GM23338 (cell line): ENCODE results near the gene TRIO. TPM values are rescaled to one million over a fixed set of nuclear protein-coding genes. Genes with fewer than 3 reads are reported as not detected.

Experiments
- ATAC-seq: fragments of 200-7000 bp; cut with Tn5 transposase; 3 replicates; pipeline ENCODE4 v1.9.1; 2020
- DNase-seq: peaks from one replicate; pipeline ENCODE4 v3.0.0-alpha.2; 2015; ENCODE audit warnings: low spot score
- H2AFZ ChIP-seq: fragments of 200-600 bp; sonication (generic); 2 replicates; pipeline ENCODE4 v1.8.0; 2016; ENCODE audit warnings: antibody characterized with exemption, mild to moderate bottlenecking, moderate library complexity
- H3F3A ChIP-seq: fragments of 200-600 bp; sonication (generic); replicated peaks from 2 replicates; pipeline ENCODE4 v1.8.0; 2017; ENCODE audit warnings: antibody characterized with exemption, mixed run types, low read depth
- H3K27ac ChIP-seq: fragments of 200-600 bp; sonication (generic); 2 replicates; pipeline ENCODE4 v1.6.1; 2016; ENCODE audit warnings: low read depth
- H3K27me3 ChIP-seq: fragments of 200-600 bp; sonication (generic); 2 replicates; pipeline ENCODE4 v1.8.0; 2016; ENCODE audit warnings: mild to moderate bottlenecking, mixed run types, moderate library complexity; ENCODE audit not compliant: insufficient read depth
- H3K36me3 ChIP-seq: fragments of 200-600 bp; sonication (generic); 2 replicates; pipeline ENCODE4 v1.8.0; 2016; ENCODE audit warnings: mild to moderate bottlenecking; ENCODE audit not compliant: insufficient read depth
- H3K4me1 ChIP-seq: fragments of 200-600 bp; sonication (generic); 2 replicates; pipeline ENCODE4 v1.8.0; 2016; ENCODE audit warnings: mild to moderate bottlenecking, moderate library complexity; ENCODE audit not compliant: insufficient read depth
- H3K4me2 ChIP-seq: fragments of 200-600 bp; sonication (generic); 2 replicates; pipeline ENCODE4 v1.7.1; 2017; ENCODE audit warnings: mixed run types
- H3K4me3 ChIP-seq: fragments of 200-600 bp; sonication (generic); 2 replicates; pipeline ENCODE4 v1.6.1; 2016; ENCODE audit warnings: mixed run types
- H3K79me2 ChIP-seq: fragments of 200-600 bp; sonication (generic); replicated peaks from 2 replicates; pipeline ENCODE4 v1.8.0; 2017; ENCODE audit warnings: mild to moderate bottlenecking; ENCODE audit not compliant: insufficient read depth
- H3K9me2 ChIP-seq: fragments of 200-600 bp; sonication (generic); 2 replicates; pipeline ENCODE4 v1.8.0; 2017; ENCODE audit not compliant: insufficient read depth
- H4K20me1 ChIP-seq: fragments of 200-600 bp; sonication (generic); replicated peaks from 2 replicates; pipeline ENCODE4 v1.8.0; 2017; ENCODE audit warnings: mild to moderate bottlenecking; ENCODE audit not compliant: insufficient read depth
- H3K27ac Mint-ChIP-seq: 2 replicates; pipeline ENCODE4 v1.8.0; 2020; ENCODE audit warnings: inconsistent platforms, mild to moderate bottlenecking, moderate library complexity, mixed read lengths
- H3K27me3 Mint-ChIP-seq: 3 replicates; pipeline ENCODE4 v1.8.0; 2022; ENCODE audit warnings: low read depth, mild to moderate bottlenecking, moderate library complexity, mixed read lengths, inconsistent platforms; ENCODE audit not compliant: insufficient read depth, poor library complexity
- H3K36me3 Mint-ChIP-seq: 3 replicates; pipeline ENCODE4 v1.8.0; 2021; ENCODE audit warnings: low read depth, mild to moderate bottlenecking, inconsistent platforms, moderate library complexity, mixed read lengths
- H3K4me1 Mint-ChIP-seq: 3 replicates; pipeline ENCODE4 v1.8.0; 2020; ENCODE audit warnings: mild to moderate bottlenecking, inconsistent platforms, mixed read lengths
- H3K4me3 Mint-ChIP-seq: 3 replicates; pipeline ENCODE4 v1.8.0; 2021; ENCODE audit warnings: moderate library complexity, mild to moderate bottlenecking, inconsistent platforms, mixed read lengths
- H3K9me3 Mint-ChIP-seq: 3 replicates; pipeline ENCODE4 v1.8.0; 2020; ENCODE audit warnings: moderate library complexity, mild to moderate bottlenecking, inconsistent platforms, mixed read lengths
- CREB1 ChIP-seq: fragments of 250-450 bp; sonication (Bioruptor Pico); IDR thresholded peaks from 2 replicates; pipeline ENCODE4 v1.5.0; 2020; ENCODE audit warnings: low read depth, mild to moderate bottlenecking, moderate library complexity
- EZH2 ChIP-seq: fragments of 200-600 bp; sonication (generic); IDR thresholded peaks from one replicate; pipeline ENCODE4 v1.8.0; 2017; ENCODE audit warnings: antibody characterized with exemption, mild to moderate bottlenecking, low read depth; ENCODE audit not compliant: unreplicated experiment
- EZH2phosphoT487 ChIP-seq: fragments of 200-600 bp; sonication (generic); IDR thresholded peaks from one replicate; pipeline ENCODE4 v1.8.1; 2018; ENCODE audit warnings: antibody characterized with exemption; ENCODE audit not compliant: unreplicated experiment
- JUNB ChIP-seq: IDR thresholded peaks from one replicate; pipeline ENCODE4 v1.6.1; 2016; ENCODE audit warnings: antibody characterized with exemption; ENCODE audit not compliant: unreplicated experiment
- POLR2AphosphoS5 ChIP-seq: IDR thresholded peaks from 2 replicates; pipeline ENCODE4 v1.6.1; 2016; ENCODE audit warnings: antibody characterized with exemption, low read depth
- STAT1 ChIP-seq: IDR thresholded peaks from one replicate; pipeline ENCODE4 v1.6.1; 2016; ENCODE audit warnings: antibody characterized with exemption; ENCODE audit not compliant: unreplicated experiment
- ZNF114 ChIP-seq: fragments of 250-450 bp; sonication (Bioruptor Pico); IDR thresholded peaks from 2 replicates; pipeline ENCODE4 v1.5.0; 2020; ENCODE audit warnings: mild to moderate bottlenecking, moderate library complexity
- ZNF331 ChIP-seq: fragments of 250-450 bp; sonication (Bioruptor Pico); IDR thresholded peaks from 2 replicates; pipeline ENCODE4 v1.5.0; 2020; ENCODE audit warnings: low read depth, mild to moderate bottlenecking, moderate library complexity
- polyA plus RNA-seq: library from polyadenylated mRNA; unstranded; fragments of >200 nt; fragmentation: Nextera tagmentation; extraction: Ambion mirVana; gene quantifications from 2 replicates; pipeline ENCODE4 v1.2.1, GENCODE V29; 2016
- total RNA-seq: library from RNA; depleted of rRNA; stranded (reverse); fragments of >200 nt; shearing (Covaris generic); gene quantifications from 2 replicates; pipeline ENCODE4 v1.2.3, GENCODE V29; 2014
- TF ChIP-seq, protein P1 (sequence below): IDR thresholded peaks from one replicate; pipeline ENCODE4 v1.6.1; 2018; ENCODE audit warnings: antibody characterized with exemption; ENCODE audit not compliant: unreplicated experiment
- TF ChIP-seq, protein P2 (sequence below): IDR thresholded peaks from 2 replicates; pipeline ENCODE4 v1.6.1; 2016; ENCODE audit warnings: antibody characterized with exemption
- TF ChIP-seq, protein P3 (sequence below), 2 experiments: fragments of 200-600 bp in 1 of 2; sonication (generic) in 1 of 2; conservative IDR thresholded peaks; 2 replicates each; pipeline versions ENCODE4 v1.5.1 to v1.6.1; 2016 to 2017; ENCODE audit warnings: antibody characterized with exemption in 2 of 2, low read depth in 2 of 2, mild to moderate bottlenecking in 2 of 2, moderate library complexity in 1 of 2
- TF ChIP-seq, protein P4 (sequence below): fragments of 250-450 bp; sonication (Bioruptor Pico); IDR thresholded peaks from 2 replicates; pipeline ENCODE4 v1.5.0; 2020; ENCODE audit warnings: mild to moderate bottlenecking, moderate library complexity

TRIO gene
- total and polyA plus RNA-seq, 2 experiments from 2014 or later = 13.8 to 113 TPM

DNA sequence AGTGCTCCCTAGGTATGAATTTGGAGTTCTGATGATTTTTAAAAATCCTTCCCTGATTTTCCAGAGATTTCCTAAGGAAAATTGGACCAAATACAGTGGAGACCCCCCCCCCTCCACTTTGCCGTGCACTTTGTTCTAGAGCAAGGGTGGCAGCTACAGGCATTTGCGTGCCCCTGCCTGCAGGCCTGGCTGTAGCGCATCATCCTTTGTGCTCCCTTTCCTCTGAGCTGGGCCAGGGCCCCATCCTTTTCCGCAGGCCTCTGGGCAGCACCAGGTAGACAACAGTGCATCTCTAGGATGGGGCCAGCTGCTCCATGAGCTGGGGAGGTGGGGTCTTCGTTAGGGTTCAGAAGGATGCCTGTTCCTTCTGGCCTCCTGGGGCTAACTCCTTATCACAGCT is 39.6 kb downstream of the TRIO start:
- no peak overlapping the region for H3K4me3 Mint-ChIP-seq
- peaks cover 53% of the 10 kb centered on the region for H4K20me1 ChIP-seq
- peaks cover 77% of the 10 kb centered on the region for H3K4me1 Mint-ChIP-seq
- no peaks in the 10 kb centered on the region for H3K9me3 Mint-ChIP-seq
- no peaks in the 10 kb centered on the region for H3F3A ChIP-seq
- peaks cover 100% of the 10 kb centered on the region for H3K79me2 ChIP-seq
- peaks cover 4% of the 10 kb centered on the region for H3K27me3 Mint-ChIP-seq
- DNase-seq (no peak), ATAC-seq (peak; percentile 33)
- H3K27me3 ChIP-seq = no peaks in the 10 kb centered on the region
- no peak overlapping the region for H3K27ac Mint-ChIP-seq
- H3K36me3 Mint-ChIP-seq = no peaks in the 10 kb centered on the region
- 0 out of 2 replicates have a peak overlapping the region, but pooled peaks have one; percentile 33 for H3K27ac ChIP-seq
- H2AFZ ChIP-seq = no peak overlapping the region
- 0 out of 2 replicates have a peak overlapping the region, but pooled peaks have one; percentile 31 for H3K4me2 ChIP-seq
- H3K4me1 ChIP-seq = peaks cover 96% of the 10 kb centered on the region
- TF ChIP-seq JUNB = no peak
- TF ChIP-seq EZH2phosphoT487 = no peak
- no peak for TF ChIP-seq POLR2AphosphoS5
- TF ChIP-seq ZNF331 (CRISPR knock-in tag) = no peak
- no peak for TF ChIP-seq CREB1 (CRISPR knock-in tag)
- TF ChIP-seq, protein P1, sequence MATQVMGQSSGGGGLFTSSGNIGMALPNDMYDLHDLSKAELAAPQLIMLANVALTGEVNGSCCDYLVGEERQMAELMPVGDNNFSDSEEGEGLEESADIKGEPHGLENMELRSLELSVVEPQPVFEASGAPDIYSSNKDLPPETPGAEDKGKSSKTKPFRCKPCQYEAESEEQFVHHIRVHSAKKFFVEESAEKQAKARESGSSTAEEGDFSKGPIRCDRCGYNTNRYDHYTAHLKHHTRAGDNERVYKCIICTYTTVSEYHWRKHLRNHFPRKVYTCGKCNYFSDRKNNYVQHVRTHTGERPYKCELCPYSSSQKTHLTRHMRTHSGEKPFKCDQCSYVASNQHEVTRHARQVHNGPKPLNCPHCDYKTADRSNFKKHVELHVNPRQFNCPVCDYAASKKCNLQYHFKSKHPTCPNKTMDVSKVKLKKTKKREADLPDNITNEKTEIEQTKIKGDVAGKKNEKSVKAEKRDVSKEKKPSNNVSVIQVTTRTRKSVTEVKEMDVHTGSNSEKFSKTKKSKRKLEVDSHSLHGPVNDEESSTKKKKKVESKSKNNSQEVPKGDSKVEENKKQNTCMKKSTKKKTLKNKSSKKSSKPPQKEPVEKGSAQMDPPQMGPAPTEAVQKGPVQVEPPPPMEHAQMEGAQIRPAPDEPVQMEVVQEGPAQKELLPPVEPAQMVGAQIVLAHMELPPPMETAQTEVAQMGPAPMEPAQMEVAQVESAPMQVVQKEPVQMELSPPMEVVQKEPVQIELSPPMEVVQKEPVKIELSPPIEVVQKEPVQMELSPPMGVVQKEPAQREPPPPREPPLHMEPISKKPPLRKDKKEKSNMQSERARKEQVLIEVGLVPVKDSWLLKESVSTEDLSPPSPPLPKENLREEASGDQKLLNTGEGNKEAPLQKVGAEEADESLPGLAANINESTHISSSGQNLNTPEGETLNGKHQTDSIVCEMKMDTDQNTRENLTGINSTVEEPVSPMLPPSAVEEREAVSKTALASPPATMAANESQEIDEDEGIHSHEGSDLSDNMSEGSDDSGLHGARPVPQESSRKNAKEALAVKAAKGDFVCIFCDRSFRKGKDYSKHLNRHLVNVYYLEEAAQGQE = no peak
- no peak for TF ChIP-seq EZH2
- TF ChIP-seq, protein P2, sequence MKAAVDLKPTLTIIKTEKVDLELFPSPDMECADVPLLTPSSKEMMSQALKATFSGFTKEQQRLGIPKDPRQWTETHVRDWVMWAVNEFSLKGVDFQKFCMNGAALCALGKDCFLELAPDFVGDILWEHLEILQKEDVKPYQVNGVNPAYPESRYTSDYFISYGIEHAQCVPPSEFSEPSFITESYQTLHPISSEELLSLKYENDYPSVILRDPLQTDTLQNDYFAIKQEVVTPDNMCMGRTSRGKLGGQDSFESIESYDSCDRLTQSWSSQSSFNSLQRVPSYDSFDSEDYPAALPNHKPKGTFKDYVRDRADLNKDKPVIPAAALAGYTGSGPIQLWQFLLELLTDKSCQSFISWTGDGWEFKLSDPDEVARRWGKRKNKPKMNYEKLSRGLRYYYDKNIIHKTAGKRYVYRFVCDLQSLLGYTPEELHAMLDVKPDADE = no peak
- TF ChIP-seq, protein P3, sequence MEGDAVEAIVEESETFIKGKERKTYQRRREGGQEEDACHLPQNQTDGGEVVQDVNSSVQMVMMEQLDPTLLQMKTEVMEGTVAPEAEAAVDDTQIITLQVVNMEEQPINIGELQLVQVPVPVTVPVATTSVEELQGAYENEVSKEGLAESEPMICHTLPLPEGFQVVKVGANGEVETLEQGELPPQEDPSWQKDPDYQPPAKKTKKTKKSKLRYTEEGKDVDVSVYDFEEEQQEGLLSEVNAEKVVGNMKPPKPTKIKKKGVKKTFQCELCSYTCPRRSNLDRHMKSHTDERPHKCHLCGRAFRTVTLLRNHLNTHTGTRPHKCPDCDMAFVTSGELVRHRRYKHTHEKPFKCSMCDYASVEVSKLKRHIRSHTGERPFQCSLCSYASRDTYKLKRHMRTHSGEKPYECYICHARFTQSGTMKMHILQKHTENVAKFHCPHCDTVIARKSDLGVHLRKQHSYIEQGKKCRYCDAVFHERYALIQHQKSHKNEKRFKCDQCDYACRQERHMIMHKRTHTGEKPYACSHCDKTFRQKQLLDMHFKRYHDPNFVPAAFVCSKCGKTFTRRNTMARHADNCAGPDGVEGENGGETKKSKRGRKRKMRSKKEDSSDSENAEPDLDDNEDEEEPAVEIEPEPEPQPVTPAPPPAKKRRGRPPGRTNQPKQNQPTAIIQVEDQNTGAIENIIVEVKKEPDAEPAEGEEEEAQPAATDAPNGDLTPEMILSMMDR (conservative IDR thresholded peaks at IDR 0.05; ENCODE audit: low read depth in 2 of 2) = no peak
- no peak for TF ChIP-seq STAT1
- TF ChIP-seq, protein P4, sequence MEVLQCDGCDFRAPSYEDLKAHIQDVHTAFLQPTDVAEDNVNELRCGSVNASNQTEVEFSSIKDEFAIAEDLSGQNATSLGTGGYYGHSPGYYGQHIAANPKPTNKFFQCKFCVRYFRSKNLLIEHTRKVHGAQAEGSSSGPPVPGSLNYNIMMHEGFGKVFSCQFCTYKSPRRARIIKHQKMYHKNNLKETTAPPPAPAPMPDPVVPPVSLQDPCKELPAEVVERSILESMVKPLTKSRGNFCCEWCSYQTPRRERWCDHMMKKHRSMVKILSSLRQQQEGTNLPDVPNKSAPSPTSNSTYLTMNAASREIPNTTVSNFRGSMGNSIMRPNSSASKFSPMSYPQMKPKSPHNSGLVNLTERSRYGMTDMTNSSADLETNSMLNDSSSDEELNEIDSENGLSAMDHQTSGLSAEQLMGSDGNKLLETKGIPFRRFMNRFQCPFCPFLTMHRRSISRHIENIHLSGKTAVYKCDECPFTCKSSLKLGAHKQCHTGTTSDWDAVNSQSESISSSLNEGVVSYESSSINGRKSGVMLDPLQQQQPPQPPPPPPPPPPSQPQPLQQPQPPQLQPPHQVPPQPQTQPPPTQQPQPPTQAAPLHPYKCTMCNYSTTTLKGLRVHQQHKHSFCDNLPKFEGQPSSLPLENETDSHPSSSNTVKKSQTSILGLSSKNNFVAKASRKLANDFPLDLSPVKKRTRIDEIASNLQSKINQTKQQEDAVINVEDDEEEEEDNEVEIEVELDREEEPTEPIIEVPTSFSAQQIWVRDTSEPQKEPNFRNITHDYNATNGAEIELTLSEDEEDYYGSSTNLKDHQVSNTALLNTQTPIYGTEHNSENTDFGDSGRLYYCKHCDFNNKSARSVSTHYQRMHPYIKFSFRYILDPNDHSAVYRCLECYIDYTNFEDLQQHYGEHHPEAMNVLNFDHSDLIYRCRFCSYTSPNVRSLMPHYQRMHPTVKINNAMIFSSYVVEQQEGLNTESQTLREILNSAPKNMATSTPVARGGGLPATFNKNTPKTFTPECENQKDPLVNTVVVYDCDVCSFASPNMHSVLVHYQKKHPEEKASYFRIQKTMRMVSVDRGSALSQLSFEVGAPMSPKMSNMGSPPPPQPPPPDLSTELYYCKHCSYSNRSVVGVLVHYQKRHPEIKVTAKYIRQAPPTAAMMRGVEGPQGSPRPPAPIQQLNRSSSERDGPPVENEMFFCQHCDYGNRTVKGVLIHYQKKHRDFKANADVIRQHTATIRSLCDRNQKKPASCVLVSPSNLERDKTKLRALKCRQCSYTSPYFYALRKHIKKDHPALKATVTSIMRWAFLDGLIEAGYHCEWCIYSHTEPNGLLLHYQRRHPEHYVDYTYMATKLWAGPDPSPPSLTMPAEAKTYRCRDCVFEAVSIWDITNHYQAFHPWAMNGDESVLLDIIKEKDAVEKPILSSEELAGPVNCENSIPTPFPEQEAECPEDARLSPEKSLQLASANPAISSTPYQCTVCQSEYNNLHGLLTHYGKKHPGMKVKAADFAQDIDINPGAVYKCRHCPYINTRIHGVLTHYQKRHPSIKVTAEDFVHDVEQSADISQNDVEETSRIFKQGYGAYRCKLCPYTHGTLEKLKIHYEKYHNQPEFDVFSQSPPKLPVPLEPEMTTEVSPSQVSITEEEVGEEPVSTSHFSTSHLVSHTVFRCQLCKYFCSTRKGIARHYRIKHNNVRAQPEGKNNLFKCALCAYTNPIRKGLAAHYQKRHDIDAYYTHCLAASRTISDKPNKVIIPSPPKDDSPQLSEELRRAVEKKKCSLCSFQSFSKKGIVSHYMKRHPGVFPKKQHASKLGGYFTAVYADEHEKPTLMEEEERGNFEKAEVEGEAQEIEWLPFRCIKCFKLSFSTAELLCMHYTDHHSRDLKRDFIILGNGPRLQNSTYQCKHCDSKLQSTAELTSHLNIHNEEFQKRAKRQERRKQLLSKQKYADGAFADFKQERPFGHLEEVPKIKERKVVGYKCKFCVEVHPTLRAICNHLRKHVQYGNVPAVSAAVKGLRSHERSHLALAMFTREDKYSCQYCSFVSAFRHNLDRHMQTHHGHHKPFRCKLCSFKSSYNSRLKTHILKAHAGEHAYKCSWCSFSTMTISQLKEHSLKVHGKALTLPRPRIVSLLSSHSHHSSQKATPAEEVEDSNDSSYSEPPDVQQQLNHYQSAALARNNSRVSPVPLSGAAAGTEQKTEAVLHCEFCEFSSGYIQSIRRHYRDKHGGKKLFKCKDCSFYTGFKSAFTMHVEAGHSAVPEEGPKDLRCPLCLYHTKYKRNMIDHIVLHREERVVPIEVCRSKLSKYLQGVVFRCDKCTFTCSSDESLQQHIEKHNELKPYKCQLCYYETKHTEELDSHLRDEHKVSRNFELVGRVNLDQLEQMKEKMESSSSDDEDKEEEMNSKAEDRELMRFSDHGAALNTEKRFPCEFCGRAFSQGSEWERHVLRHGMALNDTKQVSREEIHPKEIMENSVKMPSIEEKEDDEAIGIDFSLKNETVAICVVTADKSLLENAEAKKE (CRISPR knock-in tag) = no peak
- no peak for TF ChIP-seq ZNF114 (CRISPR knock-in tag)
- H3K9me2 ChIP-seq = no peaks in the 10 kb centered on the region
- H3K4me3 ChIP-seq = no peak overlapping the region
- H3K36me3 ChIP-seq = no peaks in the 10 kb centered on the region
